ENCODE measurements around the gene CHN2.

The CHN2 gene

GRCh38 chr7:29320577-29320976 lies 126.0 kb downstream of the CHN2 start:
- no peak for TF ChIP-seq CTCF (IDR thresholded peaks at IDR 0.05; ENCODE audit: control insufficient read depth, insufficient read depth, low read depth, low read length, missing control alignments)
- no peak for DNase-seq (ENCODE audit: low read depth)
- H3K4me3 ChIP-seq (ENCODE audit: control insufficient read depth, low read depth, low read length): no peak overlapping the region

GRCh38 chr7:29322023-29322712 lies 127.6 kb downstream of the CHN2 start:
- no peak for TF ChIP-seq CTCF (IDR thresholded peaks at IDR 0.05; ENCODE audit: control insufficient read depth, insufficient read depth, low read depth, low read length, missing control alignments)
- H3K4me3 ChIP-seq (ENCODE audit: control insufficient read depth, low read depth, low read length): no peak overlapping the region
- no peak for DNase-seq (ENCODE audit: low read depth)

GRCh38 chr7:29325476-29325875 lies 130.9 kb downstream of the CHN2 start:
- no peak for DNase-seq (ENCODE audit: low read depth)
- no peak for TF ChIP-seq CTCF (IDR thresholded peaks at IDR 0.05; ENCODE audit: control insufficient read depth, insufficient read depth, low read depth, low read length, missing control alignments)
- no peak overlapping the region for H3K4me3 ChIP-seq (ENCODE audit: control insufficient read depth, low read depth, low read length)

GRCh38 chr7:29326864-29327263 lies 132.3 kb downstream of the CHN2 start:
- no peak for DNase-seq (ENCODE audit: low read depth)
- TF ChIP-seq CTCF (IDR thresholded peaks at IDR 0.05; ENCODE audit: control insufficient read depth, insufficient read depth, low read depth, low read length, missing control alignments): no peak
- H3K4me3 ChIP-seq (ENCODE audit: control insufficient read depth, low read depth, low read length): no peak overlapping the region

- no peak for TF ChIP-seq CTCF (IDR thresholded peaks at IDR 0.05; ENCODE audit: control insufficient read depth, insufficient read depth, low read depth, low read length, missing control alignments)
- DNase-seq (ENCODE audit: low read depth): no peak
- H3K4me3 ChIP-seq (ENCODE audit: control insufficient read depth, low read depth, low read length): no peak overlapping the region
Observed at GRCh38 chr7:29327455-29327854, 132.9 kb downstream of the CHN2 start.

GRCh38 chr7:29328045-29328444 lies 133.5 kb downstream of the CHN2 start:
- TF ChIP-seq CTCF (IDR thresholded peaks at IDR 0.05; ENCODE audit: control insufficient read depth, insufficient read depth, low read depth, low read length, missing control alignments): no peak
- no peak for DNase-seq (ENCODE audit: low read depth)
- no peak overlapping the region for H3K4me3 ChIP-seq (ENCODE audit: control insufficient read depth, low read depth, low read length)
